Liver (tissue), 9 donors: ENCODE data around the gene USP30. TPM values are rescaled to one million over a fixed set of nuclear protein-coding genes. Genes with fewer than 3 reads are reported as not detected.

Experiments
- DNase-seq: peaks from one replicate; pipeline ENCODE4 v3.0.0-alpha.2; 2017; ENCODE audit warnings: low spot score
- H3K27ac ChIP-seq, 2 donors: one replicate each; pipeline ENCODE4 v1.7.0; 2013; ENCODE audit warnings: inconsistent platforms in 2 of 2, low read length in 2 of 2, control low read depth in 1 of 2, low read depth in 1 of 2, mild to moderate bottlenecking in 1 of 2
- H3K27me3 ChIP-seq, 4 donors: one replicate each; pipeline versions ENCODE4 v1.6.1 to v1.7.0; 2013; ENCODE audit warnings: low read length in 3 of 4, inconsistent platforms in 1 of 4, mild to moderate bottlenecking in 1 of 4, moderate library complexity in 1 of 4; ENCODE audit not compliant: control insufficient read depth in 4 of 4, insufficient read depth in 4 of 4
- H3K36me3 ChIP-seq, 4 donors: one replicate each; pipeline versions ENCODE4 v1.6.1 to v1.7.0; 2013; ENCODE audit warnings: low read length in 3 of 4, mild to moderate bottlenecking in 3 of 4, low read depth in 1 of 4, moderate library complexity in 1 of 4; ENCODE audit not compliant: control insufficient read depth in 4 of 4, insufficient read depth in 3 of 4
- H3K4me1 ChIP-seq, 4 donors: one replicate each; pipeline versions ENCODE4 v1.6.1 to v1.7.0; 2013; ENCODE audit warnings: low read length in 3 of 4, mild to moderate bottlenecking in 3 of 4, moderate library complexity in 1 of 4; ENCODE audit not compliant: control insufficient read depth in 4 of 4, insufficient read depth in 4 of 4
- H3K4me3 ChIP-seq, 3 donors: one replicate each; pipeline versions ENCODE4 v1.6.1 to v1.7.0; 2013; ENCODE audit warnings: low read length in 3 of 3, control low read depth in 1 of 3, low read depth in 1 of 3, mild to moderate bottlenecking in 1 of 3
- H3K9ac ChIP-seq, 2 donors: one replicate each; pipeline ENCODE4 v1.7.0; 2013; ENCODE audit warnings: low read length in 2 of 2, mild to moderate bottlenecking in 2 of 2, moderate library complexity in 2 of 2, control low read depth in 1 of 2, low read depth in 1 of 2
- H3K9me3 ChIP-seq, 4 donors: one replicate each; pipeline versions ENCODE4 v1.6.1 to v1.7.0; 2013; ENCODE audit warnings: low read length in 3 of 4; ENCODE audit not compliant: control insufficient read depth in 4 of 4
- EGR1 ChIP-seq, 2 donors: IDR thresholded peaks; 2 replicates each; pipeline ENCODE4 v1.6.1; 2016 to 2018; ENCODE audit warnings: antibody characterized with exemption in 2 of 2, low read depth in 2 of 2
- FOXA1 ChIP-seq: IDR thresholded peaks from 2 replicates; pipeline ENCODE4 v1.6.1; 2016; ENCODE audit warnings: antibody characterized with exemption
- FOXA2 ChIP-seq: IDR thresholded peaks from 2 replicates; pipeline ENCODE4 v1.6.1; 2016; ENCODE audit warnings: antibody characterized with exemption
- GABPA ChIP-seq, 2 donors: IDR thresholded peaks in 1 of 2; conservative IDR thresholded peaks in 1 of 2; 2 replicates each; pipeline ENCODE4 v1.6.1; 2016; ENCODE audit warnings: antibody characterized with exemption in 2 of 2, mild to moderate bottlenecking in 1 of 2, moderate library complexity in 1 of 2
- HNF4A ChIP-seq, 2 donors: conservative IDR thresholded peaks; 2 replicates each; pipeline ENCODE4 v1.6.1; 2016; ENCODE audit warnings: antibody characterized with exemption in 2 of 2, mild to moderate bottlenecking in 2 of 2
- JUND ChIP-seq, 2 donors: IDR thresholded peaks; 2 replicates each; pipeline ENCODE4 v1.6.1; 2016; ENCODE audit warnings: antibody characterized with exemption in 2 of 2
- NR2F2 ChIP-seq: IDR thresholded peaks from 2 replicates; pipeline ENCODE4 v1.6.1; 2016; ENCODE audit warnings: antibody characterized with exemption
- RAD21 ChIP-seq, 2 donors: IDR thresholded peaks; 2 replicates each; pipeline ENCODE4 v1.6.1; 2016; ENCODE audit warnings: antibody characterized with exemption in 2 of 2, mild to moderate bottlenecking in 2 of 2
- RXRA ChIP-seq, 2 donors: IDR thresholded peaks; 2 replicates each; pipeline ENCODE4 v1.6.1; 2017 to 2018; ENCODE audit warnings: antibody characterized with exemption in 2 of 2, mild to moderate bottlenecking in 1 of 2
- SP1 ChIP-seq: IDR thresholded peaks from 2 replicates; pipeline ENCODE4 v1.6.1; 2018; ENCODE audit warnings: antibody characterized with exemption, mild to moderate bottlenecking
- TAF1 ChIP-seq: conservative IDR thresholded peaks from 2 replicates; pipeline ENCODE4 v1.6.1; 2016; ENCODE audit warnings: antibody characterized with exemption, mild to moderate bottlenecking
- YY1 ChIP-seq: IDR thresholded peaks from 2 replicates; pipeline ENCODE4 v1.6.1; 2016; ENCODE audit warnings: antibody characterized with exemption, mild to moderate bottlenecking
- WGBS: extraction: QIAGEN DNeasy Blood & Tissue Kit; methylation state at CpG from one replicate; pipeline ENCODE4 v1.1.7; 2013; 5-methylcytosine and 5-hydroxymethylcytosine counted together
- polyA plus RNA-seq, 2 donors: library from polyadenylated mRNA; stranded (reverse) in 1 of 2; unstranded in 1 of 2; fragments of 200-250 nt in 1 of 2; fragments of >200 nt in 1 of 2; fragmentation: Nextera tagmentation in 1 of 2; extraction: Ambion mirVana in 1 of 2; gene quantifications; one replicate each; pipeline versions ENCODE4 v1.2.1 to v1.2.3, GENCODE V29; 2013 to 2015
- total RNA-seq, 2 donors: library from RNA; depleted of rRNA; stranded (reverse); fragments of >200 nt; gene quantifications; one replicate each; pipeline ENCODE4 v1.2.3, GENCODE V29; 2014
- TF ChIP-seq, protein P1 (sequence below): IDR thresholded peaks from 2 replicates; pipeline ENCODE4 v1.6.1; 2016; ENCODE audit warnings: antibody characterized with exemption, mild to moderate bottlenecking
- TF ChIP-seq, protein P2 (sequence below): IDR thresholded peaks from 2 replicates; pipeline ENCODE4 v1.6.1; 2016; ENCODE audit warnings: antibody characterized with exemption
- TF ChIP-seq, protein P3 (sequence below): IDR thresholded peaks from 2 replicates; pipeline ENCODE4 v1.6.1; 2016; ENCODE audit warnings: antibody characterized with exemption
- donor health status: healthy.
- donor health status: healthy.
- donor health status: healthy.
- donor health status: healthy.
- donor health status: healthy.

USP30 gene
- total and polyA plus RNA-seq, 4 donors = 6.4 to 12.1 (median 9.4) TPM

DNA sequence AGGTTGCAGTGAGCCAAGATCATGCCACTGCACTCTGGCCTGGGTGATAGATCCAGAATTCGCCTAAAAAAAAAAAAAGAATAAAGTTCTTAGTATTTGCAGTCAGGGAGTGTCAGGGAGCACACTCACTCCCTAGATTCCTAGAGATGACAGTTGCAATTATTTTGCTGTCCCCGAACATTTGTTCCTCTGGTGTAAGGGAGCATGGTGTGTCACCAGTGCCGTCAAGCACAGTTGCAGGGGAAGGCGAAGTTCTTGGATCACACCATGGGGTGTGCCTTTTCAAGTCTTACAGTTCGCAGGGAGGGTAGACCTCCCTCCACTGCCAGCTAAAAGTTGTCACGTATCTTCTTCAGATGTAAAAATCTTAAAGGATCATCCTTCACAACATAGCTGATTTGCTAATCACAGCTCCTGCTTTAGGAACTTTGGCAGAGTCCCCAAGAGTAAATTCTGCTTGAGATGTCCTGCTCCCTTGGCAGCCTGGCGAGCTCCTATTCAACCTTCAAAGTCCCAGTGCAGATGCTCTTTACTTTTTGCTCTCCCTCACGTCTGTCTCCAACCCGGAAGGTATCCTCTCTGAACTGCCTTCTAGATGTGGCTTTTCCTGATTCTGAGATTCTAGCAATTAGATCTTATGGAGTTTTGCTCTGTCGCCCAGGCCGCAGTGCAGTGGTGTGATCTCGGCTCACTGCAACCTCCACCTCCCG lies 75.3 kb downstream of the USP30 start:
- Histone ChIP-seq H3K27ac (peak overlapping the region; percentile 13 to 38), H3K9ac (no peak overlapping the region), H3K27me3 (no peaks in the 10 kb centered on the region), H3K4me1 (peaks cover 7 to 51% (median 41%) of the 10 kb centered on the region in 4 donors), H3K9me3 (no peaks in the 10 kb centered on the region), H3K36me3 (peaks cover 0 to 2% (median 0%) of the 10 kb centered on the region in 4 donors), H3K4me3 (no peak overlapping the region)
- no peak for DNase-seq
- WGBS = 74% methylated on average over 13 of the region's 13 CpGs
- TF ChIP-seq HNF4A (conservative IDR thresholded peaks at IDR 0.05) = peak in 1 of 2 donors; percentile 10
- TF ChIP-seq GABPA (IDR thresholded peaks at IDR 0.05 in 1 of 2, conservative IDR thresholded peaks at IDR 0.05 in 1 of 2) = no peak
- no peak for TF ChIP-seq JUND (IDR thresholded peaks at IDR 0.05)
- TF ChIP-seq, protein P1, sequence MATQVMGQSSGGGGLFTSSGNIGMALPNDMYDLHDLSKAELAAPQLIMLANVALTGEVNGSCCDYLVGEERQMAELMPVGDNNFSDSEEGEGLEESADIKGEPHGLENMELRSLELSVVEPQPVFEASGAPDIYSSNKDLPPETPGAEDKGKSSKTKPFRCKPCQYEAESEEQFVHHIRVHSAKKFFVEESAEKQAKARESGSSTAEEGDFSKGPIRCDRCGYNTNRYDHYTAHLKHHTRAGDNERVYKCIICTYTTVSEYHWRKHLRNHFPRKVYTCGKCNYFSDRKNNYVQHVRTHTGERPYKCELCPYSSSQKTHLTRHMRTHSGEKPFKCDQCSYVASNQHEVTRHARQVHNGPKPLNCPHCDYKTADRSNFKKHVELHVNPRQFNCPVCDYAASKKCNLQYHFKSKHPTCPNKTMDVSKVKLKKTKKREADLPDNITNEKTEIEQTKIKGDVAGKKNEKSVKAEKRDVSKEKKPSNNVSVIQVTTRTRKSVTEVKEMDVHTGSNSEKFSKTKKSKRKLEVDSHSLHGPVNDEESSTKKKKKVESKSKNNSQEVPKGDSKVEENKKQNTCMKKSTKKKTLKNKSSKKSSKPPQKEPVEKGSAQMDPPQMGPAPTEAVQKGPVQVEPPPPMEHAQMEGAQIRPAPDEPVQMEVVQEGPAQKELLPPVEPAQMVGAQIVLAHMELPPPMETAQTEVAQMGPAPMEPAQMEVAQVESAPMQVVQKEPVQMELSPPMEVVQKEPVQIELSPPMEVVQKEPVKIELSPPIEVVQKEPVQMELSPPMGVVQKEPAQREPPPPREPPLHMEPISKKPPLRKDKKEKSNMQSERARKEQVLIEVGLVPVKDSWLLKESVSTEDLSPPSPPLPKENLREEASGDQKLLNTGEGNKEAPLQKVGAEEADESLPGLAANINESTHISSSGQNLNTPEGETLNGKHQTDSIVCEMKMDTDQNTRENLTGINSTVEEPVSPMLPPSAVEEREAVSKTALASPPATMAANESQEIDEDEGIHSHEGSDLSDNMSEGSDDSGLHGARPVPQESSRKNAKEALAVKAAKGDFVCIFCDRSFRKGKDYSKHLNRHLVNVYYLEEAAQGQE = no peak
- no peak for TF ChIP-seq FOXA2
- TF ChIP-seq, protein P2, sequence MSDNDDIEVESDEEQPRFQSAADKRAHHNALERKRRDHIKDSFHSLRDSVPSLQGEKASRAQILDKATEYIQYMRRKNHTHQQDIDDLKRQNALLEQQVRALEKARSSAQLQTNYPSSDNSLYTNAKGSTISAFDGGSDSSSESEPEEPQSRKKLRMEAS = no peak

DNA sequence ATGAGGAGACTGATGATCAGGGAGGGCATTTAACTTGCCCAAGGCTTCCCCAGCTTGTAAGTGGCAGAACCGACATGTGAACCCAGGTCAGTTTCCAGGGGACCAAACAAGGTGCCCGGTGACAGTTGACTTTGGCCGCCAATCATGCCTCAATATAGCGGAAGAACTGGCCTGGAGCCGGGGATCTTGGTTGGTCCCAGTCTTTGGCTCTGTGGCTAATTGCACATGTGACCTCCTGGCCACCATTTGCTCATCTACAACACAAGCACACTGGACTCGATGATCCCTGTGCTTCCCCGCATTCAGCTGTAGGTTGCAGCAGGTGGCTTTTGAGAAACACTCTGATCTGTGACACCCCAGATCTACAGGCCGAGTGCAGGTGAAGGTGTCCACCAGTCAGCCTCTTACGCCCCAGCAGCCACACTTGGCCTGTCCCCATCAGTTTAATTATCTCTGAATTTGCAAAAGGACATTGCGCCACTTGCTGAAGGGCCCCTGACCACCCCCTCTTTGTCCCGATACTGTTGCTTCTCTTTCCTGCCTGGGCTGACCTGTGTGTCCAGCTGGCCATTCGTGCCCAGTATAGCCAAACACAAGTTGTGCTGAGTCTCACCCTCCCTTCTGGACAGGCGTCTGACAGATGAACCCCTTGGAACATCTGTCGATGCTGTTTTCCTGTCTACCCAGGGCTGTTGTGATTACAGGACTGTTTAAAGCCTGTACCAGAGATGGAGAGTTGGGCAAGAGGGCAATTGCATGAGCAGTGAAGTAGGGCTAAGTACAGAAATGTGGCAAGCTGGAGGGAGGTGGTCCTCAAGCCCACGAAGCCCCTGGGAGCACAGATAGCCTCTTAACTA lies 78.1 kb downstream of the USP30 start:
- Histone ChIP-seq H3K9me3 (no peaks in the 10 kb centered on the region), H3K4me1 (peaks cover 13 to 75% (median 60%) of the 10 kb centered on the region in 4 donors), H3K27ac (peak overlapping the region; percentile 86 to 89), H3K36me3 (peaks cover 0 to 2% (median 0%) of the 10 kb centered on the region in 4 donors), H3K9ac (no peak overlapping the region), H3K27me3 (no peaks in the 10 kb centered on the region), H3K4me3 (peak overlapping the region in 2 of 3 donors; percentile 57 to 61)
- TF ChIP-seq RAD21 (IDR thresholded peaks at IDR 0.05) (peak in 1 of 2 donors; percentile 13), EGR1 (IDR thresholded peaks at IDR 0.05; ENCODE audit: low read depth in 2 of 2) (peak in 1 of 2 donors; percentile 8), NR2F2 (peak; percentile 2), RXRA (IDR thresholded peaks at IDR 0.05) (peak; percentile 54 to 60), SP1 (peak; percentile 50), YY1 (peak; percentile 68), JUND (IDR thresholded peaks at IDR 0.05) (no peak), FOXA2 (no peak), TAF1 (peak; percentile 27), FOXA1 (no peak), HNF4A (conservative IDR thresholded peaks at IDR 0.05) (peak; percentile 63 to 65)
- TF ChIP-seq, protein P2 = peak; percentile 14
- TF ChIP-seq, protein P3, sequence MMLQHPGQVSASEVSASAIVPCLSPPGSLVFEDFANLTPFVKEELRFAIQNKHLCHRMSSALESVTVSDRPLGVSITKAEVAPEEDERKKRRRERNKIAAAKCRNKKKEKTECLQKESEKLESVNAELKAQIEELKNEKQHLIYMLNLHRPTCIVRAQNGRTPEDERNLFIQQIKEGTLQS = peak; percentile 72
- no peak for DNase-seq
- 30% methylated on average over 15 of the region's 15 CpGs for WGBS
